Caco-2 (cell line): ENCODE measurements around the gene CORO7. TPM values are rescaled to one million over a fixed set of nuclear protein-coding genes. Genes with fewer than 3 reads are reported as not detected.

ENCODE experiments used
- BruUV-seq: library from RNA; stranded (reverse); fragments of 400-500 nt; replicated peaks from 2 replicates; lab custom pipeline; 2021; lab: Mats Ljungman, UMichigan
- CTCF ChIA-PET: fragments of 300-600 bp; sonication (Branson Sonifier 250); formaldehyde crosslinking; loops from one replicate; lab custom pipeline; 2022; ENCODE audit warnings: antibody characterized with exemption; lab: Charles Lee
- POLR2A ChIA-PET: fragments of 300-600 bp; sonication (Branson Sonifier 250); formaldehyde crosslinking; loops from one replicate; lab custom pipeline; 2022; ENCODE audit warnings: antibody characterized with exemption; lab: Charles Lee
- DNase-seq, 2 experiments: peaks; one replicate each; pipeline versions ENCODE4 v3.0.0 to v3.0.0-alpha.2; 2020 to 2022
- H3K27me3 ChIP-seq: replicated peaks from 2 replicates; pipeline ENCODE4 v1.6.0; 2011; ENCODE audit warnings: low read length; ENCODE audit not compliant: control insufficient read depth, insufficient read depth
- H3K36me3 ChIP-seq: 2 replicates; pipeline ENCODE4 v1.5.1; 2011; ENCODE audit warnings: low read length; ENCODE audit not compliant: control insufficient read depth, insufficient read depth
- H3K4me1 ChIP-seq: fragments of 250-450 bp; sonication (Bioruptor Pico); 2 replicates; pipeline ENCODE4 v1.5.1; 2020; ENCODE audit warnings: mild to moderate bottlenecking
- H3K4me3 ChIP-seq: 2 replicates; pipeline ENCODE4 v1.5.1; 2011; ENCODE audit warnings: low read depth, mild to moderate bottlenecking, control low read depth, low read length
- H3K9me3 ChIP-seq: fragments of 250-450 bp; sonication (Bioruptor Pico); 2 replicates; pipeline ENCODE4 v1.5.1; 2020; ENCODE audit warnings: mild to moderate bottlenecking, moderate library complexity
- H3K27ac Mint-ChIP-seq: one replicate; pipeline ENCODE4 v1.8.0; 2022; ENCODE audit warnings: mixed read lengths; ENCODE audit not compliant: unreplicated experiment
- H3K27me3 Mint-ChIP-seq: one replicate; pipeline ENCODE4 v1.8.0; 2022; ENCODE audit warnings: mixed read lengths; ENCODE audit not compliant: insufficient read depth, unreplicated experiment
- H3K36me3 Mint-ChIP-seq: one replicate; pipeline ENCODE4 v1.8.0; 2022; ENCODE audit warnings: mild to moderate bottlenecking, mixed read lengths; ENCODE audit not compliant: insufficient read depth, unreplicated experiment
- H3K4me1 Mint-ChIP-seq: one replicate; pipeline ENCODE4 v1.8.0; 2022; ENCODE audit warnings: low read depth, mixed read lengths; ENCODE audit not compliant: unreplicated experiment
- H3K4me3 Mint-ChIP-seq: one replicate; pipeline ENCODE4 v1.8.0; 2022; ENCODE audit warnings: mild to moderate bottlenecking, moderate library complexity, mixed read lengths; ENCODE audit not compliant: unreplicated experiment
- H3K9me3 Mint-ChIP-seq: one replicate; pipeline ENCODE4 v1.8.0; 2022; ENCODE audit warnings: mixed read lengths; ENCODE audit not compliant: unreplicated experiment
- CTCF ChIP-seq, 2 experiments: fragments of 200-600 bp in 1 of 2; IDR thresholded peaks; 1 replicate in 1 of 2; 2 replicates in 1 of 2; pipeline versions ENCODE4 v1.5.1 to v1.8.0; 2011 to 2022; ENCODE audit warnings: antibody characterized with exemption in 1 of 2, control low read depth in 1 of 2, inconsistent platforms in 1 of 2, low read depth in 1 of 2, low read length in 1 of 2, mild to moderate bottlenecking in 1 of 2, moderate library complexity in 1 of 2; ENCODE audit not compliant: insufficient read depth in 1 of 2, severe bottlenecking in 1 of 2, unreplicated experiment in 1 of 2
- intact Hi-C: fragments of 100-400 bp; cut with micrococcal nuclease; formaldehyde crosslinking; loops from one replicate; pipeline ENCODE4 v1.10.0; 2022; ENCODE audit not compliant: unreplicated experiment
- total RNA-seq: library from RNA; stranded (reverse); gene quantifications from 2 replicates; pipeline ENCODE4 v1.2.3, GENCODE V29; 2022

CORO7 gene
- total RNA-seq, 1 experiment from 2014 or later, result 23.1 TPM

- Mint-ChIP-seq H3K4me1 (no peaks in the 10 kb centered on the region), H3K27ac (no peak overlapping the region), H3K27me3 (no peaks in the 10 kb centered on the region), H3K36me3 (no peaks in the 10 kb centered on the region), H3K9me3 (no peaks in the 10 kb centered on the region), H3K4me3 (no peak overlapping the region)
- POLR2A ChIA-PET, result no interaction called here
- Histone ChIP-seq H3K4me1 (no peaks in the 10 kb centered on the region), H3K27me3 (no peaks in the 10 kb centered on the region), H3K4me3 (no peak overlapping the region), H3K36me3 (no peaks in the 10 kb centered on the region; the same call in 1 of the 2 replicates), H3K9me3 (no peaks in the 10 kb centered on the region)
- CTCF ChIA-PET, result interaction anchor here (1.3 to 1.8 kb wide), 2 partner anchors 67 to 75 kb away, joined by 3 to 11 read pairs; no protein-coding TSS in a partner anchor
- no peak for DNase-seq
- no TSS peak for BruUV-seq
- no peak for TF ChIP-seq CTCF (IDR thresholded peaks at IDR 0.05; ENCODE audit: insufficient read depth in 1 of 2, low read depth in 1 of 2, low read length in 1 of 2, severe bottlenecking in 1 of 2, unreplicated experiment in 1 of 2)
- intact Hi-C loops, result no loop called here
Measured at GRCh38 chr16:4328782-4329775, 87.3 kb downstream of the CORO7 start.

GRCh38 chr16:4328046-4328781 is 88.2 kb downstream of the CORO7 start:
- BruUV-seq, result no TSS peak
- H3K4me3 Mint-ChIP-seq, result no peak overlapping the region
- H3K27ac Mint-ChIP-seq, result no peak overlapping the region

More at GRCh38 chr16:4328046-4328781, 88.2 kb downstream of the CORO7 start:
- CTCF ChIA-PET, result interaction anchor here (0.6 to 1.4 kb wide), 3 partner anchors 39 to 128 kb away, joined by 3 to 5 read pairs (median 3); no protein-coding TSS in a partner anchor
- POLR2A ChIA-PET, result no interaction called here
- Histone ChIP-seq H3K27me3 (no peaks in the 10 kb centered on the region), H3K4me1 (no peaks in the 10 kb centered on the region), H3K4me3 (no peak overlapping the region), H3K9me3 (no peaks in the 10 kb centered on the region), H3K36me3 (no peaks in the 10 kb centered on the region; the same call in 1 of the 2 replicates)
- no peaks in the 10 kb centered on the region for H3K9me3 Mint-ChIP-seq
- no peaks in the 10 kb centered on the region for H3K27me3 Mint-ChIP-seq
- no peaks in the 10 kb centered on the region for H3K36me3 Mint-ChIP-seq
- intact Hi-C loops, result no loop called here
- DNase-seq, result no peak
- no peak for TF ChIP-seq CTCF (IDR thresholded peaks at IDR 0.05; ENCODE audit: insufficient read depth in 1 of 2, low read depth in 1 of 2, low read length in 1 of 2, severe bottlenecking in 1 of 2, unreplicated experiment in 1 of 2)
- H3K4me1 Mint-ChIP-seq, result no peaks in the 10 kb centered on the region
